ENCODE results near the gene MLX.

DNA sequence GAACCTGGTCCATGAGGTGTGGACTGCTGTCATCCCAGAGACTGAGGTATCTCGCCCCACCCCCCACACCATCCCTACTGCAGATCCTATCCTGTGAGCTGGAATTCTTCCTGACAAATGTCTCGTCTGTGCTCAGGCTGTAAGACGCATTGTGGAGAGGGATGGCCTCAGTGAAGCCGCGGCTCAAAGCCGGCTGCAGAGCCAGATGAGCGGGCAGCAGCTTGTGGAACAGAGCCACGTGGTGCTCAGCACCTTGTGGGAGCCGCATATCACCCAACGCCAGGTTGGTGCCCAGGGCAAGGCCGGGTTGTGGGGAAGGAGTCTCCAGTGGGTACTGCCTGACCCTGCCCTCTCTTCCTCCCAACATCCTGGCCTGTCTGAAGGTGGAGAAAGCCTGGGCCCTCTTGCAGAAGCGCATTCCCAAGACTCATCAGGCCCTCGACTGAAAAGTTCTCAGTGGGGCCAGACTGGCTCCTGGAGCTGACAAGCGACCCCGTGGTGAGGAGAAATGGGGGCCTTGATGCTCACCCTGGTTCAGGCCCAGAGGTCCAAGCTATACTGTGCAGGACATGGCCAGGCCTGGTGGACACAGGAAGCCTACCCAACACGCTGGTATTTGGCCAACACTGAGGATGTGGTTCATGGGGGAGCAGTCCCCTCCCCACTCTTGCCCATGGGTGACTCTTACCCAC lies 1.2 kb upstream of the MLX start:
- TF ChIP-seq, protein P1, sequence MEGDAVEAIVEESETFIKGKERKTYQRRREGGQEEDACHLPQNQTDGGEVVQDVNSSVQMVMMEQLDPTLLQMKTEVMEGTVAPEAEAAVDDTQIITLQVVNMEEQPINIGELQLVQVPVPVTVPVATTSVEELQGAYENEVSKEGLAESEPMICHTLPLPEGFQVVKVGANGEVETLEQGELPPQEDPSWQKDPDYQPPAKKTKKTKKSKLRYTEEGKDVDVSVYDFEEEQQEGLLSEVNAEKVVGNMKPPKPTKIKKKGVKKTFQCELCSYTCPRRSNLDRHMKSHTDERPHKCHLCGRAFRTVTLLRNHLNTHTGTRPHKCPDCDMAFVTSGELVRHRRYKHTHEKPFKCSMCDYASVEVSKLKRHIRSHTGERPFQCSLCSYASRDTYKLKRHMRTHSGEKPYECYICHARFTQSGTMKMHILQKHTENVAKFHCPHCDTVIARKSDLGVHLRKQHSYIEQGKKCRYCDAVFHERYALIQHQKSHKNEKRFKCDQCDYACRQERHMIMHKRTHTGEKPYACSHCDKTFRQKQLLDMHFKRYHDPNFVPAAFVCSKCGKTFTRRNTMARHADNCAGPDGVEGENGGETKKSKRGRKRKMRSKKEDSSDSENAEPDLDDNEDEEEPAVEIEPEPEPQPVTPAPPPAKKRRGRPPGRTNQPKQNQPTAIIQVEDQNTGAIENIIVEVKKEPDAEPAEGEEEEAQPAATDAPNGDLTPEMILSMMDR (IDR thresholded peaks at IDR 0.05; ENCODE audit: insufficient read depth, low read length, poor library complexity, severe bottlenecking) = no peak
- no peak for TF ChIP-seq EZH2phosphoT487 (conservative IDR thresholded peaks at IDR 0.05; ENCODE audit: low read length)

Measured in SU-DHL-6 (cell line).